Caco-2 (cell line): ENCODE results near the gene PTH2. TPM values are rescaled to one million over a fixed set of nuclear protein-coding genes. Genes with fewer than 3 reads are reported as not detected.

Experiments used
- BruUV-seq: library from RNA; stranded (reverse); fragments of 400-500 nt; replicated peaks from 2 replicates; lab custom pipeline; 2021; lab: Mats Ljungman, UMichigan
- CTCF ChIA-PET: fragments of 300-600 bp; sonication (Branson Sonifier 250); formaldehyde crosslinking; loops from one replicate; lab custom pipeline; 2022; ENCODE audit warnings: antibody characterized with exemption; lab: Charles Lee
- POLR2A ChIA-PET: fragments of 300-600 bp; sonication (Branson Sonifier 250); formaldehyde crosslinking; loops from one replicate; lab custom pipeline; 2022; ENCODE audit warnings: antibody characterized with exemption; lab: Charles Lee
- DNase-seq, 2 experiments: peaks; one replicate each; pipeline versions ENCODE4 v3.0.0 to v3.0.0-alpha.2; 2020 to 2022
- H3K27me3 ChIP-seq: replicated peaks from 2 replicates; pipeline ENCODE4 v1.6.0; 2011; ENCODE audit warnings: low read length; ENCODE audit not compliant: control insufficient read depth, insufficient read depth
- H3K36me3 ChIP-seq: 2 replicates; pipeline ENCODE4 v1.5.1; 2011; ENCODE audit warnings: low read length; ENCODE audit not compliant: control insufficient read depth, insufficient read depth
- H3K4me1 ChIP-seq: fragments of 250-450 bp; sonication (Bioruptor Pico); 2 replicates; pipeline ENCODE4 v1.5.1; 2020; ENCODE audit warnings: mild to moderate bottlenecking
- H3K4me3 ChIP-seq: 2 replicates; pipeline ENCODE4 v1.5.1; 2011; ENCODE audit warnings: low read depth, mild to moderate bottlenecking, control low read depth, low read length
- H3K9me3 ChIP-seq: fragments of 250-450 bp; sonication (Bioruptor Pico); 2 replicates; pipeline ENCODE4 v1.5.1; 2020; ENCODE audit warnings: mild to moderate bottlenecking, moderate library complexity
- H3K27ac Mint-ChIP-seq: one replicate; pipeline ENCODE4 v1.8.0; 2022; ENCODE audit warnings: mixed read lengths; ENCODE audit not compliant: unreplicated experiment
- H3K27me3 Mint-ChIP-seq: one replicate; pipeline ENCODE4 v1.8.0; 2022; ENCODE audit warnings: mixed read lengths; ENCODE audit not compliant: insufficient read depth, unreplicated experiment
- H3K36me3 Mint-ChIP-seq: one replicate; pipeline ENCODE4 v1.8.0; 2022; ENCODE audit warnings: mild to moderate bottlenecking, mixed read lengths; ENCODE audit not compliant: insufficient read depth, unreplicated experiment
- H3K4me1 Mint-ChIP-seq: one replicate; pipeline ENCODE4 v1.8.0; 2022; ENCODE audit warnings: low read depth, mixed read lengths; ENCODE audit not compliant: unreplicated experiment
- H3K4me3 Mint-ChIP-seq: one replicate; pipeline ENCODE4 v1.8.0; 2022; ENCODE audit warnings: mild to moderate bottlenecking, moderate library complexity, mixed read lengths; ENCODE audit not compliant: unreplicated experiment
- H3K9me3 Mint-ChIP-seq: one replicate; pipeline ENCODE4 v1.8.0; 2022; ENCODE audit warnings: mixed read lengths; ENCODE audit not compliant: unreplicated experiment
- CTCF ChIP-seq, 2 experiments: fragments of 200-600 bp in 1 of 2; IDR thresholded peaks; 1 replicate in 1 of 2; 2 replicates in 1 of 2; pipeline versions ENCODE4 v1.5.1 to v1.8.0; 2011 to 2022; ENCODE audit warnings: antibody characterized with exemption in 1 of 2, control low read depth in 1 of 2, inconsistent platforms in 1 of 2, low read depth in 1 of 2, low read length in 1 of 2, mild to moderate bottlenecking in 1 of 2, moderate library complexity in 1 of 2; ENCODE audit not compliant: insufficient read depth in 1 of 2, severe bottlenecking in 1 of 2, unreplicated experiment in 1 of 2
- intact Hi-C: fragments of 100-400 bp; cut with micrococcal nuclease; formaldehyde crosslinking; loops from one replicate; pipeline ENCODE4 v1.10.0; 2022; ENCODE audit not compliant: unreplicated experiment
- total RNA-seq: library from RNA; stranded (reverse); gene quantifications from 2 replicates; pipeline ENCODE4 v1.2.3, GENCODE V29; 2022

Gene PTH2
- total RNA-seq, 1 experiment from 2014 or later = not detected

GRCh38 chr19:49453013-49453756, 29.9 kb upstream of the PTH2 start, which contains the start of gene ALDH16A1:
ALDH16A1 (plus strand) TSS chr19:49453225; CDS start chr19:49453332, 107 bp downstream.
- BruUV-seq = no TSS peak
- peaks cover 55% of the 10 kb centered on the region for H3K36me3 Mint-ChIP-seq
- TF ChIP-seq CTCF (IDR thresholded peaks at IDR 0.05; ENCODE audit: insufficient read depth in 1 of 2, low read depth in 1 of 2, low read length in 1 of 2, severe bottlenecking in 1 of 2, unreplicated experiment in 1 of 2) = no peak
- H3K27ac Mint-ChIP-seq = peak within 1 kb of the TSS; percentile 100
- DNase-seq = peak; percentile 98 to 99
- ChIA-PET POLR2A (interaction anchor here (0.6 to 1.0 kb wide), 22 partner anchors 9 to 665 kb away, joined by 3 to 14 read pairs (median 4); partner anchors contain the start of genes AP2A1, GYS1, PRRG2 and RPS11), CTCF (interaction anchor here (1.0 to 1.3 kb wide), 8 partner anchors 18 to 460 kb away, joined by 3 to 7 read pairs (median 4); partner anchors contain the start of genes GYS1 and RUVBL2)
- Histone ChIP-seq H3K4me1 (peaks cover 6% of the 10 kb centered on the region; the same call in 1 of the 2 replicates), H3K4me3 (peak within 1 kb of the TSS; percentile 61), H3K36me3 (peaks cover 5% of the 10 kb centered on the region), H3K27me3 (no peaks in the 10 kb centered on the region), H3K9me3 (no peaks in the 10 kb centered on the region)
- intact Hi-C loops = loop anchor here (1.0 kb wide), 2 partner anchors 34 to 43 kb away; partner anchors contain the start of genes RPL13A and RPS11
- peaks cover 10% of the 10 kb centered on the region for H3K4me1 Mint-ChIP-seq
- H3K9me3 Mint-ChIP-seq = no peaks in the 10 kb centered on the region
- peak within 1 kb of the TSS; percentile 98 for H3K4me3 Mint-ChIP-seq
- H3K27me3 Mint-ChIP-seq = no peaks in the 10 kb centered on the region

GRCh38 chr19:49451430-49452181, 28.4 kb upstream of the PTH2 start, which contains the start of gene PIH1D1:
PIH1D1 (minus strand) TSS chr19:49451814; CDS start chr19:49451574, 240 bp downstream.
- Histone ChIP-seq H3K4me3 (peak within 1 kb of the TSS; percentile 73), H3K27me3 (no peaks in the 10 kb centered on the region), H3K9me3 (no peaks in the 10 kb centered on the region), H3K4me1 (peaks cover 6% of the 10 kb centered on the region; the same call in 1 of the 2 replicates), H3K36me3 (peaks cover 5% of the 10 kb centered on the region)
- CTCF ChIA-PET = interaction anchor here (0.6 to 1.9 kb wide), 7 partner anchors 9 to 354 kb away, joined by 3 to 5 read pairs (median 5); no protein-coding TSS in a partner anchor
- Mint-ChIP-seq H3K36me3 (peaks cover 60% of the 10 kb centered on the region), H3K4me3 (peak within 1 kb of the TSS; percentile 98), H3K27ac (peak within 1 kb of the TSS; percentile 100), H3K4me1 (peaks cover 10% of the 10 kb centered on the region), H3K27me3 (no peaks in the 10 kb centered on the region), H3K9me3 (no peaks in the 10 kb centered on the region)
- intact Hi-C loops = loop anchor here (1.0 kb wide), 1 partner anchor 8 kb away; no protein-coding TSS in a partner anchor
- no peak for TF ChIP-seq CTCF (IDR thresholded peaks at IDR 0.05; ENCODE audit: insufficient read depth in 1 of 2, low read depth in 1 of 2, low read length in 1 of 2, severe bottlenecking in 1 of 2, unreplicated experiment in 1 of 2)
- BruUV-seq = TSS peak; percentile 86
- DNase-seq = peak; percentile 98 to 99
- POLR2A ChIA-PET = interaction anchor here (0.6 to 1.6 kb wide), 7 partner anchors 9 to 1088 kb away, joined by 3 to 10 read pairs (median 5); partner anchors contain the start of genes PRMT1, RRAS, RUVBL2 and TMEM143
